Measurements from ENCODE around the gene CAMKMT. TPM values are rescaled to one million over a fixed set of nuclear protein-coding genes. Genes with fewer than 3 reads are reported as not detected.

CAMKMT gene
- total RNA-seq, 4 donors from 2014 or later, result 9.8 to 33.0 (median 18.7) TPM

DNA sequence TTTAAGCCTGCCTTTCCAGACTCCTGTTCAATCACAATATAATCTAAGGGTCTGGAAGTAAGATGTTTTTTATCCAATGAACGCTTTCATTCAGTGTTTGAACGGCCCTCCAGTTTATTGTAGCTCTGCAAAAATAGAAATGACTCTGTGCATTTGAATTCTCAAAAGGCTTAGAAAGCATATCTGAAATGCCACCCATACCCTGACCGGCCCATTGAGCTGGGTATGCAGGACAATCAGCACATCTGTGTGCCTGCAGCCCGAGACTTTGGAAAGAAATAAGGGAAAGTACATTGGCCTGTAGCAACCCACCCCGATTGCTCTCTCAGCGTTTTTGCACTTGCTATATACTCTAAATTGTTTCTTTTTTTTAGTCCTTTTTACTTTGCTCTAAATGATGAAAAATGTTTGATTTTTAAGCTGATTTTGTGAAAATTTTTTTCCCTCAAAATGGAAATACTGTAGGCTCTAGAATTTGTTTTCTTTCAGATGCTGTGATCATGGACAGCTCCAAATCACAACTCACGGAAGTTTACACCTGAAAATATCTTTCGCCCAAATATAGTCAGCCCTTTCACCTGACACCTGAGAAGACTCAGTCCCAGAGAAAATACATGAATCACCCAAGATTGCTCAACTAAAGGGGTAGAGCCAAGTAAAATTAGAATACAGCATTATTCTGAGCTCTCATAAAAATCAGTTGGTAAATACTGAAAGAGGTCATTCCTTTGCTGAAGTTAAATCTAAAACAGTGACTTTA, 385.3 kb downstream of the CAMKMT start:
- H3K36me3 ChIP-seq, result no peaks in the 10 kb centered on the region
- no peak for DNase-seq
- no peaks in the 10 kb centered on the region for H3K4me1 ChIP-seq
- no peaks in the 10 kb centered on the region for H3K27me3 ChIP-seq
- TF ChIP-seq POLR2A (IDR thresholded peaks at IDR 0.05), result no peak
- no peak for TF ChIP-seq CTCF (IDR thresholded peaks at IDR 0.05)
- no peaks in the 10 kb centered on the region for H3K9me3 ChIP-seq
- H3K4me3 ChIP-seq, result no peak overlapping the region
- H3K27ac ChIP-seq, result no peak overlapping the region

- no peak overlapping the region for H3K27ac ChIP-seq
- no peaks in the 10 kb centered on the region for H3K4me1 ChIP-seq
- no peak for DNase-seq
- TF ChIP-seq POLR2A (IDR thresholded peaks at IDR 0.05) (no peak), CTCF (IDR thresholded peaks at IDR 0.05) (no peak)
- no peaks in the 10 kb centered on the region for H3K27me3 ChIP-seq
- H3K36me3 ChIP-seq, result no peaks in the 10 kb centered on the region
- no peaks in the 10 kb centered on the region for H3K9me3 ChIP-seq
- H3K4me3 ChIP-seq, result no peak overlapping the region
These were observed 386.0 kb downstream of the CAMKMT start for GRCh38 chr2:44747794-44748193.

- DNase-seq, result no peak
- H3K27ac ChIP-seq, result no peak overlapping the region
- H3K27me3 ChIP-seq, result no peaks in the 10 kb centered on the region
- no peaks in the 10 kb centered on the region for H3K4me1 ChIP-seq
- no peaks in the 10 kb centered on the region for H3K36me3 ChIP-seq
- no peak overlapping the region for H3K4me3 ChIP-seq
- TF ChIP-seq POLR2A (IDR thresholded peaks at IDR 0.05) (no peak), CTCF (IDR thresholded peaks at IDR 0.05) (no peak)
- no peaks in the 10 kb centered on the region for H3K9me3 ChIP-seq
These were observed 390.2 kb downstream of the CAMKMT start for GRCh38 chr2:44751754-44752479.

GRCh38 chr2:44752761-44753160, 391.0 kb downstream of the CAMKMT start:
- Histone ChIP-seq H3K27ac (no peak overlapping the region), H3K4me1 (no peaks in the 10 kb centered on the region), H3K36me3 (no peaks in the 10 kb centered on the region), H3K27me3 (no peaks in the 10 kb centered on the region), H3K4me3 (no peak overlapping the region), H3K9me3 (no peaks in the 10 kb centered on the region)
- TF ChIP-seq CTCF (IDR thresholded peaks at IDR 0.05) (no peak), POLR2A (IDR thresholded peaks at IDR 0.05) (no peak)
- DNase-seq, result no peak

GRCh38 chr2:44753552-44754285, 392.0 kb downstream of the CAMKMT start:
- TF ChIP-seq POLR2A (IDR thresholded peaks at IDR 0.05), result no peak
- no peak for TF ChIP-seq CTCF (IDR thresholded peaks at IDR 0.05)
- Histone ChIP-seq H3K27me3 (no peaks in the 10 kb centered on the region), H3K4me3 (no peak overlapping the region), H3K27ac (no peak overlapping the region), H3K9me3 (no peaks in the 10 kb centered on the region), H3K36me3 (no peaks in the 10 kb centered on the region), H3K4me1 (no peaks in the 10 kb centered on the region)
- DNase-seq, result no peak

Data from Peyer's patch (tissue), 4 donors.